Spleen (tissue), 11 donors: Measurements from ENCODE around the gene UNC5A. TPM values are rescaled to one million over a fixed set of nuclear protein-coding genes. Genes with fewer than 3 reads are reported as not detected.

Experiments used
- DNase-seq: peaks from one replicate; pipeline ENCODE4 v3.0.0-alpha.2; 2020
- H3K27ac ChIP-seq, 8 donors: fragments of 200-600 bp; sonication (generic) in 7 of 8; 1 replicate in 4 of 8; 2 replicates in 4 of 8; pipeline versions ENCODE4 v1.5.0 to v1.8.0; 2016 to 2021; ENCODE audit warnings: inconsistent platforms in 4 of 8, mild to moderate bottlenecking in 4 of 8, moderate library complexity in 1 of 8
- H3K27me3 ChIP-seq, 7 donors: fragments of 200-600 bp; sonication (generic) in 6 of 7; replicated peaks in 1 of 7; 1 replicate in 4 of 7; 2 replicates in 3 of 7; pipeline versions ENCODE4 v1.5.0 to v1.8.0; 2016 to 2021; ENCODE audit warnings: inconsistent platforms in 3 of 7, mild to moderate bottlenecking in 1 of 7
- H3K36me3 ChIP-seq, 6 donors: fragments of 200-600 bp; sonication (generic) in 5 of 6; 1 replicate in 4 of 6; 2 replicates in 2 of 6; pipeline versions ENCODE4 v1.5.0 to v1.8.0; 2016 to 2021; ENCODE audit warnings: inconsistent platforms in 2 of 6
- H3K4me1 ChIP-seq, 6 donors: fragments of 200-600 bp; sonication (generic) in 5 of 6; 1 replicate in 3 of 6; 2 replicates in 3 of 6; pipeline versions ENCODE4 v1.5.0 to v1.8.0; 2016 to 2021; ENCODE audit warnings: inconsistent platforms in 3 of 6
- H3K4me3 ChIP-seq, 8 donors: fragments of 200-600 bp; sonication (generic) in 7 of 8; 1 replicate in 4 of 8; 2 replicates in 4 of 8; pipeline versions ENCODE4 v1.5.0 to v1.8.0; 2016 to 2021; ENCODE audit warnings: inconsistent platforms in 4 of 8, mild to moderate bottlenecking in 4 of 8, moderate library complexity in 2 of 8
- H3K9me3 ChIP-seq, 8 donors: fragments of 200-600 bp; sonication (generic) in 7 of 8; 1 replicate in 4 of 8; 2 replicates in 4 of 8; pipeline versions ENCODE4 v1.5.0 to v1.8.0; 2016 to 2021; ENCODE audit warnings: inconsistent platforms in 4 of 8
- CTCF ChIP-seq, 11 experiments: fragments of 200-600 bp in 7 of 11; fragments of 450-650 bp in 4 of 11; sonication (generic) in 4 of 11; IDR thresholded peaks in 8 of 11; conservative IDR thresholded peaks in 3 of 11; 1 replicate in 7 of 11; 2 replicates in 4 of 11; pipeline versions ENCODE4 v1.4.0 to v1.8.0; 2016 to 2021; ENCODE audit warnings: antibody characterized with exemption in 11 of 11, inconsistent platforms in 4 of 11, mild to moderate bottlenecking in 1 of 11
- POLR2A ChIP-seq, 3 donors: fragments of 450-650 bp; IDR thresholded peaks; one replicate each; pipeline ENCODE4 v1.5.1; 2017; ENCODE audit warnings: antibody characterized with exemption in 3 of 3, mild to moderate bottlenecking in 1 of 3
- POLR2AphosphoS5 ChIP-seq, 3 donors: sonication (generic); formaldehyde crosslinking; IDR thresholded peaks; one replicate each; pipeline ENCODE4 v1.5.1; 2017; ENCODE audit warnings: antibody characterized with exemption in 3 of 3
- WGBS, 5 donors: extraction: QIAGEN DNeasy Blood & Tissue Kit in 3 of 5; methylation state at CpG; one replicate each; pipeline versions ENCODE4 v1.1.5 to v1.1.7; 2013 to 2018; 5-methylcytosine and 5-hydroxymethylcytosine counted together
- intact Hi-C: fragments of 100-400 bp; cut with DNase I; formaldehyde crosslinking; loops from one replicate; pipeline ENCODE4 v1.15.0; 2023; ENCODE audit warnings: low total_unique reads
- polyA plus RNA-seq, 3 donors: library from polyadenylated mRNA; stranded (reverse); fragments of 200-250 nt; gene quantifications; one replicate each; pipeline ENCODE4 v1.2.1, GENCODE V29; 2013
- total RNA-seq, 7 donors: library from RNA; depleted of rRNA in 3 of 7; stranded (reverse); fragments of >200 nt in 3 of 7; fragmentation: NEBNext Ultra II Directional in 4 of 7; extraction: Animal tissue kit (Norgen Biotek cat#: 25700) in 4 of 7; gene quantifications; one replicate each; pipeline versions ENCODE4 v1.1.0 to v1.2.1, GENCODE V29; 2016 to 2021
- donor health status: healthy with polysubstance abuse.
- donor health status: DM: no; HTN: no; CAD: no; lungs with moderate emphysema.
- donor health status: DM: no; HTN: no; CAD: no.
- donor health status: Bipolar disorder and iron deficiency.
- donor health status: healthy.
- donor health status: DM: no; HTN: no; CAD: no.
- donor health status: DM: yes; HTN: yes; CAD: no.

UNC5A gene
- total and polyA plus RNA-seq, 10 donors: 0.03 to 0.06 TPM; not detected in 8

GRCh38 chr5:176831425-176831824, 21.1 kb downstream of the UNC5A start:
- H3K36me3 ChIP-seq: no peaks in the 10 kb centered on the region
- intact Hi-C loops: no loop called here

GRCh38 chr5:176832162-176832561, 21.8 kb downstream of the UNC5A start:
- WGBS, 5 donors: 86 to 90% (median 89%) methylated on average over 6 of the region's 6 CpGs

More at GRCh38 chr5:176831425-176831824, 21.1 kb downstream of the UNC5A start:
- Histone ChIP-seq H3K4me1 (no peaks in the 10 kb centered on the region), H3K4me3 (no peak overlapping the region), H3K27me3 (peaks cover 0 to 56% (median 0%) of the 10 kb centered on the region in 7 donors), H3K9me3 (no peaks in the 10 kb centered on the region), H3K27ac (no peak overlapping the region)
- WGBS, 5 donors: 62 to 73% (median 69%) methylated on average over 8 of the region's 8 CpGs
- no peak for DNase-seq
- TF ChIP-seq CTCF (IDR thresholded peaks at IDR 0.05 in 8 of 11, conservative IDR thresholded peaks at IDR 0.05 in 3 of 11) (no peak), POLR2A (IDR thresholded peaks at IDR 0.05) (no peak), POLR2AphosphoS5 (IDR thresholded peaks at IDR 0.05) (no peak)

GRCh38 chr5:176833286-176833685, 22.9 kb downstream of the UNC5A start:
- H3K27ac ChIP-seq: no peak overlapping the region
- no peak for DNase-seq
- WGBS, 5 donors: 83 to 92% (median 91%) methylated on average over 4 of the region's 4 CpGs
- H3K36me3 ChIP-seq: no peaks in the 10 kb centered on the region
- no peaks in the 10 kb centered on the region for H3K4me1 ChIP-seq
- intact Hi-C loops: no loop called here
- no peaks in the 10 kb centered on the region for H3K9me3 ChIP-seq
- no peak overlapping the region for H3K4me3 ChIP-seq
- TF ChIP-seq POLR2A (IDR thresholded peaks at IDR 0.05) (no peak), CTCF (IDR thresholded peaks at IDR 0.05 in 8 of 11, conservative IDR thresholded peaks at IDR 0.05 in 3 of 11) (no peak), POLR2AphosphoS5 (IDR thresholded peaks at IDR 0.05) (no peak)
- peaks cover 0 to 61% (median 0%) of the 10 kb centered on the region in 7 donors for H3K27me3 ChIP-seq

More at GRCh38 chr5:176832162-176832561, 21.8 kb downstream of the UNC5A start:
- Histone ChIP-seq H3K27ac (no peak overlapping the region), H3K9me3 (no peaks in the 10 kb centered on the region), H3K4me3 (no peak overlapping the region), H3K36me3 (no peaks in the 10 kb centered on the region), H3K27me3 (peaks cover 0 to 63% (median 0%) of the 10 kb centered on the region in 7 donors), H3K4me1 (no peaks in the 10 kb centered on the region)
- DNase-seq: no peak
- intact Hi-C loops: no loop called here
- TF ChIP-seq POLR2A (IDR thresholded peaks at IDR 0.05): no peak
- no peak for TF ChIP-seq POLR2AphosphoS5 (IDR thresholded peaks at IDR 0.05)
- no peak for TF ChIP-seq CTCF (IDR thresholded peaks at IDR 0.05 in 8 of 11, conservative IDR thresholded peaks at IDR 0.05 in 3 of 11)

GRCh38 chr5:176835918-176836317, 25.6 kb downstream of the UNC5A start:
- DNase-seq: no peak
- intact Hi-C loops: no loop called here
- no peak for TF ChIP-seq POLR2A (IDR thresholded peaks at IDR 0.05)
- TF ChIP-seq CTCF (IDR thresholded peaks at IDR 0.05 in 8 of 11, conservative IDR thresholded peaks at IDR 0.05 in 3 of 11): no peak
- TF ChIP-seq POLR2AphosphoS5 (IDR thresholded peaks at IDR 0.05): no peak
- no peaks in the 10 kb centered on the region for H3K4me1 ChIP-seq
- H3K4me3 ChIP-seq: no peak overlapping the region
- 62 to 66% (median 63%) methylated on average over 3 of the region's 3 CpGs for WGBS, 5 donors
- H3K36me3 ChIP-seq: no peaks in the 10 kb centered on the region
- H3K9me3 ChIP-seq: no peaks in the 10 kb centered on the region
- H3K27me3 ChIP-seq: peaks cover 0 to 83% (median 0%) of the 10 kb centered on the region in 7 donors
- no peak overlapping the region for H3K27ac ChIP-seq
